Measurements from ENCODE around the gene KCNA2. TPM values are rescaled to one million over a fixed set of nuclear protein-coding genes. Genes with fewer than 3 reads are reported as not detected.

The KCNA2 gene
- total and polyA plus RNA-seq, 10 donors: 0.09 to 2.6 (median 1.2) TPM

GRCh38 chr1:110602466-110602865, 3.7 kb downstream of the KCNA2 start:
- TF ChIP-seq POLR2A (IDR thresholded peaks at IDR 0.05): no peak
- 77 to 85% (median 80%) methylated on average over 4 of the region's 4 CpGs for WGBS, 5 donors
- Histone ChIP-seq H3K4me1 (peaks cover 7 to 21% (median 19%) of the 10 kb centered on the region in 6 donors), H3K36me3 (no peaks in the 10 kb centered on the region), H3K4me3 (no peak overlapping the region), H3K9me3 (no peaks in the 10 kb centered on the region), H3K27me3 (replicated peaks in 1 of 7) (peaks cover 5 to 77% (median 36%) of the 10 kb centered on the region in 7 donors), H3K27ac (no peak overlapping the region)
- intact Hi-C loops (cut with DNase I; ENCODE audit: low total_unique reads): no loop called here
- no peak for DNase-seq

- no peak for DNase-seq
Observed at GRCh38 chr1:110601332-110601731, 4.8 kb downstream of the KCNA2 start.

GRCh38 chr1:110600716-110601115, 5.4 kb downstream of the KCNA2 start:
- 91 to 100% (median 97%) methylated on average over 3 of the region's 3 CpGs for WGBS, 5 donors
- H3K9me3 ChIP-seq: no peaks in the 10 kb centered on the region
- TF ChIP-seq CTCF (IDR thresholded peaks at IDR 0.05 in 8 of 11, conservative IDR thresholded peaks at IDR 0.05 in 3 of 11): no peak
- no peak for TF ChIP-seq POLR2A (IDR thresholded peaks at IDR 0.05)
- TF ChIP-seq POLR2AphosphoS5 (IDR thresholded peaks at IDR 0.05): no peak
- peaks cover 0 to 4% (median 2%) of the 10 kb centered on the region in 6 donors for H3K4me1 ChIP-seq
- intact Hi-C loops (cut with DNase I; ENCODE audit: low total_unique reads): no loop called here
- H3K4me3 ChIP-seq: no peak overlapping the region
- DNase-seq: no peak
- H3K27ac ChIP-seq: no peak overlapping the region
- no peaks in the 10 kb centered on the region for H3K36me3 ChIP-seq
- H3K27me3 ChIP-seq (replicated peaks in 1 of 7): peaks cover under 1 to 59% (median 19%) of the 10 kb centered on the region in 7 donors

More at GRCh38 chr1:110601332-110601731, 4.8 kb downstream of the KCNA2 start:
- Histone ChIP-seq H3K9me3 (no peaks in the 10 kb centered on the region), H3K27me3 (replicated peaks in 1 of 7) (peaks cover 5 to 65% (median 25%) of the 10 kb centered on the region in 7 donors), H3K36me3 (no peaks in the 10 kb centered on the region), H3K4me1 (peaks cover 3 to 10% (median 8%) of the 10 kb centered on the region in 6 donors), H3K4me3 (no peak overlapping the region), H3K27ac (no peak overlapping the region)
- TF ChIP-seq POLR2AphosphoS5 (IDR thresholded peaks at IDR 0.05): no peak
- TF ChIP-seq POLR2A (IDR thresholded peaks at IDR 0.05): no peak
- TF ChIP-seq CTCF (IDR thresholded peaks at IDR 0.05 in 8 of 11, conservative IDR thresholded peaks at IDR 0.05 in 3 of 11): no peak
- intact Hi-C loops (cut with DNase I; ENCODE audit: low total_unique reads): no loop called here
- 71 to 87% (median 78%) methylated on average over 5 of the region's 5 CpGs for WGBS, 5 donors

GRCh38 chr1:110597966-110598365, 8.2 kb downstream of the KCNA2 start:
- TF ChIP-seq POLR2A (IDR thresholded peaks at IDR 0.05): no peak
- TF ChIP-seq CTCF (IDR thresholded peaks at IDR 0.05 in 8 of 11, conservative IDR thresholded peaks at IDR 0.05 in 3 of 11): no peak
- TF ChIP-seq POLR2AphosphoS5 (IDR thresholded peaks at IDR 0.05): no peak
- no peak for DNase-seq
- H3K27ac ChIP-seq: no peak overlapping the region
- H3K4me1 ChIP-seq: no peaks in the 10 kb centered on the region
- no peaks in the 10 kb centered on the region for H3K9me3 ChIP-seq
- peaks cover 0 to 32% (median under 1%) of the 10 kb centered on the region in 7 donors for H3K27me3 ChIP-seq (replicated peaks in 1 of 7)
- 88 to 93% (median 91%) methylated on average over 4 to 5 of the region's 5 CpGs for WGBS, 5 donors
- H3K36me3 ChIP-seq: no peaks in the 10 kb centered on the region
- intact Hi-C loops (cut with DNase I; ENCODE audit: low total_unique reads): no loop called here
- H3K4me3 ChIP-seq: no peak overlapping the region

- Histone ChIP-seq H3K27me3 (replicated peaks in 1 of 7) (peaks cover 0 to 29% (median 0%) of the 10 kb centered on the region in 7 donors), H3K4me1 (no peaks in the 10 kb centered on the region), H3K9me3 (no peaks in the 10 kb centered on the region), H3K4me3 (no peak overlapping the region), H3K27ac (no peak overlapping the region), H3K36me3 (no peaks in the 10 kb centered on the region)
- 68 to 89% (median 78%) methylated on average over 2 of the region's 2 CpGs for WGBS, 5 donors
- DNase-seq: no peak
- intact Hi-C loops (cut with DNase I; ENCODE audit: low total_unique reads): no loop called here
- no peak for TF ChIP-seq POLR2A (IDR thresholded peaks at IDR 0.05)
- TF ChIP-seq CTCF (IDR thresholded peaks at IDR 0.05 in 8 of 11, conservative IDR thresholded peaks at IDR 0.05 in 3 of 11): no peak
- TF ChIP-seq POLR2AphosphoS5 (IDR thresholded peaks at IDR 0.05): no peak
Observed at GRCh38 chr1:110596312-110596711, 9.8 kb downstream of the KCNA2 start.
